ENCODE measurements around the gene RALGPS1.

RALGPS1 gene

DNA sequence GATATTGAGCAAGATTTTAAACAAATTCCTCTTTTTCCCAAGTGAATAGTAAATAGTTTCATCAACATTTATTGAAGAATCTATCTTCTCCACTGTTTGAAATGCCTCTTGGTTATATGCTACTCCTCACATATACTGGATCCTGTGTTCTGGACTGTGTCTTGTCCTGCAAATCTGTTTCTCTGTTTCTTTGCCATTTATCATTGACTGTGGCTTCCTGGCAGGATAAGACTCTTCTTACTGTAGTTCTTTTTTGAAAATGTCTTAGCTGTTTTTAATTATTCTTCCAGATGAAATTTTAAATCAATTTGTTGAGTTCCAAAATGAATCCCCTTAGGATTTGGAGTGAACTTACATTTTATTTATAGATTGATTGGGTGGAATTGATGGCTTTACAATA, 27.8 kb downstream of the RALGPS1 start:
- TF ChIP-seq, protein P1, sequence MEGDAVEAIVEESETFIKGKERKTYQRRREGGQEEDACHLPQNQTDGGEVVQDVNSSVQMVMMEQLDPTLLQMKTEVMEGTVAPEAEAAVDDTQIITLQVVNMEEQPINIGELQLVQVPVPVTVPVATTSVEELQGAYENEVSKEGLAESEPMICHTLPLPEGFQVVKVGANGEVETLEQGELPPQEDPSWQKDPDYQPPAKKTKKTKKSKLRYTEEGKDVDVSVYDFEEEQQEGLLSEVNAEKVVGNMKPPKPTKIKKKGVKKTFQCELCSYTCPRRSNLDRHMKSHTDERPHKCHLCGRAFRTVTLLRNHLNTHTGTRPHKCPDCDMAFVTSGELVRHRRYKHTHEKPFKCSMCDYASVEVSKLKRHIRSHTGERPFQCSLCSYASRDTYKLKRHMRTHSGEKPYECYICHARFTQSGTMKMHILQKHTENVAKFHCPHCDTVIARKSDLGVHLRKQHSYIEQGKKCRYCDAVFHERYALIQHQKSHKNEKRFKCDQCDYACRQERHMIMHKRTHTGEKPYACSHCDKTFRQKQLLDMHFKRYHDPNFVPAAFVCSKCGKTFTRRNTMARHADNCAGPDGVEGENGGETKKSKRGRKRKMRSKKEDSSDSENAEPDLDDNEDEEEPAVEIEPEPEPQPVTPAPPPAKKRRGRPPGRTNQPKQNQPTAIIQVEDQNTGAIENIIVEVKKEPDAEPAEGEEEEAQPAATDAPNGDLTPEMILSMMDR (IDR thresholded peaks at IDR 0.05; ENCODE audit: low read depth, low read length, poor library complexity, severe bottlenecking), result no peak
- TF ChIP-seq EZH2phosphoT487 (IDR thresholded peaks at IDR 0.05; ENCODE audit: borderline replicate concordance, low read length), result no peak

DNA sequence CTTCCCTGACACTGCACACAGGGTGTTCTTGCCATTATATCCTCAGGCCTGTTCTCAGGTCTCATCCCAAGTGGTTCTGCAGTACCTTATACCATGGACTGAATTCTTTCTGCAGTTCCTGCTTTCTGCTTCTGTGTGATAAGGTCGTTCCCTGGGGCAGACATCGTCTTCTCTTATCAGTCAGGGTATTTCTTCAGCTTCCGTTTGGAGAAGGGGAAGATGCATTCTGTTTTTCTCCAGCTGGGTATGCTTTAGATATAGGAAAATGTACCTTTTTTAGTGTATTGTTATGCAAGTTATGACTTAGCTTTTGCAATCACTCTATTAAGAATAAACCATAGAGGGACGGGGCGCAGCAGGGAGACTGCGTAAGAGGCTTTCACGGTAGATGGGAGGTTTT, 31.1 kb downstream of the RALGPS1 start:
- H3K4me2 ChIP-seq (ENCODE audit: low read length), result no peak overlapping the region
- H3K36me3 ChIP-seq (ENCODE audit: control insufficient read depth, low read length), result no peaks in the 10 kb centered on the region
- no peak overlapping the region for H3K27ac ChIP-seq (ENCODE audit: low read depth, low read length)
- H3K4me1 ChIP-seq (ENCODE audit: control insufficient read depth, low read length), result no peaks in the 10 kb centered on the region
- no peaks in the 10 kb centered on the region for H3F3A ChIP-seq (ENCODE audit: control insufficient read depth, insufficient read depth)
- TF ChIP-seq EZH2phosphoT487 (IDR thresholded peaks at IDR 0.05; ENCODE audit: borderline replicate concordance, low read length), result no peak
- TF ChIP-seq, protein P1 (IDR thresholded peaks at IDR 0.05; ENCODE audit: low read depth, low read length, poor library complexity, severe bottlenecking), result no peak
- H3K79me2 ChIP-seq (ENCODE audit: control insufficient read depth, low read length), result no peaks in the 10 kb centered on the region
- no peaks in the 10 kb centered on the region for H3K9me3 ChIP-seq (ENCODE audit: control insufficient read depth, insufficient read depth, low read length)
- H3K9me2 ChIP-seq (replicated peaks; ENCODE audit: control insufficient read depth, low read length), result no peaks in the 10 kb centered on the region
- no peak overlapping the region for H3K4me3 ChIP-seq (ENCODE audit: low read length)
- no peaks in the 10 kb centered on the region for H4K20me1 ChIP-seq (ENCODE audit: control insufficient read depth, insufficient read depth, low read depth, low read length)
- peaks cover 8% of the 10 kb centered on the region for H3K27me3 ChIP-seq (ENCODE audit: control insufficient read depth, low read length)

More for the DNA sequence above, 27.8 kb downstream of the RALGPS1 start:
- Histone ChIP-seq H3K9me3 (ENCODE audit: control insufficient read depth, insufficient read depth, low read length) (no peaks in the 10 kb centered on the region), H4K20me1 (ENCODE audit: control insufficient read depth, insufficient read depth, low read depth, low read length) (no peaks in the 10 kb centered on the region; the same call in 1 of the 2 replicates), H3K27ac (ENCODE audit: low read depth, low read length) (no peak overlapping the region), H3K79me2 (ENCODE audit: control insufficient read depth, low read length) (no peaks in the 10 kb centered on the region), H3F3A (ENCODE audit: control insufficient read depth, insufficient read depth) (no peaks in the 10 kb centered on the region), H3K4me3 (ENCODE audit: low read length) (no peak overlapping the region), H3K36me3 (ENCODE audit: control insufficient read depth, low read length) (no peaks in the 10 kb centered on the region), H3K9me2 (replicated peaks; ENCODE audit: control insufficient read depth, low read length) (no peaks in the 10 kb centered on the region), H3K27me3 (ENCODE audit: control insufficient read depth, low read length) (peaks cover 8% of the 10 kb centered on the region), H3K4me2 (ENCODE audit: low read length) (no peak overlapping the region), H3K4me1 (ENCODE audit: control insufficient read depth, low read length) (no peaks in the 10 kb centered on the region)

GRCh38 chr9:126947529-126947928, 32.9 kb downstream of the RALGPS1 start:
- Histone ChIP-seq H3K9me2 (replicated peaks; ENCODE audit: control insufficient read depth, low read length) (no peaks in the 10 kb centered on the region), H3K4me1 (ENCODE audit: control insufficient read depth, low read length) (no peaks in the 10 kb centered on the region), H3K4me3 (ENCODE audit: low read length) (no peak overlapping the region), H4K20me1 (ENCODE audit: control insufficient read depth, insufficient read depth, low read depth, low read length) (no peaks in the 10 kb centered on the region; the same call in 1 of the 2 replicates), H3K4me2 (ENCODE audit: low read length) (no peak overlapping the region), H3K36me3 (ENCODE audit: control insufficient read depth, low read length) (no peaks in the 10 kb centered on the region), H3K27me3 (ENCODE audit: control insufficient read depth, low read length) (no peaks in the 10 kb centered on the region), H3K9me3 (ENCODE audit: control insufficient read depth, insufficient read depth, low read length) (no peaks in the 10 kb centered on the region), H3F3A (ENCODE audit: control insufficient read depth, insufficient read depth) (no peaks in the 10 kb centered on the region), H3K79me2 (ENCODE audit: control insufficient read depth, low read length) (no peaks in the 10 kb centered on the region), H3K27ac (ENCODE audit: low read depth, low read length) (no peak overlapping the region)
- TF ChIP-seq, protein P1 (IDR thresholded peaks at IDR 0.05; ENCODE audit: low read depth, low read length, poor library complexity, severe bottlenecking), result no peak

Data from DOHH2 (cell line).